ENCODE results near the gene ZBTB46. TPM values are rescaled to one million over a fixed set of nuclear protein-coding genes. Genes with fewer than 3 reads are reported as not detected.

The ZBTB46 gene
- total RNA-seq, 1 donor from 2014 or later = 20.5 TPM

DNA sequence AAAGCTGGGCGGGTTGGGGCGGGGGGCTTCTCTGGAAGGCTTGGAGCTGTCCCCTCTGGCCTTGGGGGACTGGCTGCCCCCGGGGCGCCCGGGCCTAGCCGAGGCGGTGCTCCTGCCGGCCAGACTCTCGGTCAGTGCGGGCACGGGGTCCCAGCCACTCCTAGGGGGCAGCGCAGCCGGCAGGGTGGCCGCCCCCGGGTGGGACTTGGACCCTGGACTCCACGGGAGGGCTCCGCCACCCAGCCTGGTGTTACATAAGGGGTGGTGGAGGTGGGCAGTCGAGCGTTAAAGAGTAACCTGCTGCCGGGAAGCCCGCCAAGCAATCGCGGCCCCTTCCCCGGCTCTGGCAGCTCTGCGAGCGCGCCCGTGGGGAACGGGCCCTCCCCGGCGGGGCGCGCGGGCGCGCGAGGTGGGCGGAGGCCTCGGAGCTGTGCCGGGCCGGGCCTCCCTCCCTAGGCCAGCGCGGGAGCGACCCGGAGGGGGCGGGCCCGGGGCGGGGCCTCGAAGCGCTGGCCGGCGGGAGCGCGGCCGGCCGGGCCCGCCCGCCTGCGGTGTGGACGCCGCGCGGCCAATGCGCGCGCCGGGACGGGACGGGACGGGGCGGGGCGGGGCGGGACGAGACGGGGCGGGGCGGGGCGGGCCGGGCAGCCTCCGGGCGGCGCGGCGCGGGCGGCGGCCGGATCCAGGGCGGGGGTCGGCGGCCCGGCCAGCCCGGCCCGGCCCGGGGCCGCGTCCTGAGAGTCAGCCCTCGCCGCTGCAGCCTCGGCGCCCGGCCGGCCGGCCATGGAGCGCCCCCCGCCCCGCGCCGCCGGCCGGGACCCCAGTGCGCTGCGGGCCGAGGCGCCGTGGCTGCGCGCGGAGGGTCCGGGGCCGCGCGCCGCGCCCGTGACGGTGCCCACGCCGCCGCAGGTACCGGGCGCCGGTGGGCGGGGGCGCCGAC lies 91.7 kb downstream of the ZBTB46 start, which contains the start of gene SLC2A4RG:
Gene SLC2A4RG, plus strand, starts transcription at position 647 of the 940 bp plus-strand sequence. Its CDS starts 137 bp downstream, at position 784.
- TF ChIP-seq CTCF (IDR thresholded peaks at IDR 0.05) = no peak
- Mint-ChIP-seq H3K27ac (ENCODE audit: unreplicated experiment) (peak within 1 kb of the TSS; percentile 59), H3K36me3 (ENCODE audit: unreplicated experiment) (peaks cover 5% of the 10 kb centered on the region), H3K4me1 (ENCODE audit: unreplicated experiment) (no peaks in the 10 kb centered on the region), H3K4me3 (ENCODE audit: unreplicated experiment) (peak within 1 kb of the TSS; percentile 74), H3K27me3 (ENCODE audit: unreplicated experiment) (no peaks in the 10 kb centered on the region), H3K9me3 (ENCODE audit: unreplicated experiment) (no peaks in the 10 kb centered on the region)
- peak; percentile 90 for DNase-seq (ENCODE audit: extremely low spot score, unreplicated experiment)

DNA sequence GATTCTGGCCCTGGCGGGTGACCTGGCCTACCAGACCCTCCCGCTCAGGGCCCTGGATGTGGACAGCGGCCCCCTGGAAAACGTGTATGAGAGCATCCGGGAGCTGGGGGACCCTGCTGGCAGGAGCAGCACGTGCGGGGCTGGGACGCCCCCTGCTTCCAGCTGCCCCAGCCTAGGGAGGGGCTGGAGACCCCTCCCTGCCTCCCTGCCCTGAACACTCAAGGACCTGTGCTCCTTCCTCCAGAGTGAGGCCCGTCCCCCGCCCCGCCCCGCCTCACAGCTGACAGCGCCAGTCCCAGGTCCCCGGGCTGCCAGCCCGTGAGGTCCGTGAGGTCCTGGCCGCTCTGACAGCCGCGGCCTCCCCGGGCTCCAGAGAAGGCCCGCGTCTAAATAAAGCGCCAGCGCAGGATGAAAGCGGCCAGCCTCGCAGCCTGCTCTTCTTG lies 92.4 kb downstream of the ZBTB46 start:
- H3K4me3 Mint-ChIP-seq (ENCODE audit: unreplicated experiment) = no peak overlapping the region
- no peak overlapping the region for H3K27ac Mint-ChIP-seq (ENCODE audit: unreplicated experiment)
- no peaks in the 10 kb centered on the region for H3K27me3 Mint-ChIP-seq (ENCODE audit: unreplicated experiment)
- H3K9me3 Mint-ChIP-seq (ENCODE audit: unreplicated experiment) = no peaks in the 10 kb centered on the region
- peaks cover 5% of the 10 kb centered on the region for H3K36me3 Mint-ChIP-seq (ENCODE audit: unreplicated experiment)
- no peaks in the 10 kb centered on the region for H3K4me1 Mint-ChIP-seq (ENCODE audit: unreplicated experiment)
- TF ChIP-seq CTCF (IDR thresholded peaks at IDR 0.05) = no peak
- no peak for DNase-seq (ENCODE audit: extremely low spot score, unreplicated experiment)

DNA sequence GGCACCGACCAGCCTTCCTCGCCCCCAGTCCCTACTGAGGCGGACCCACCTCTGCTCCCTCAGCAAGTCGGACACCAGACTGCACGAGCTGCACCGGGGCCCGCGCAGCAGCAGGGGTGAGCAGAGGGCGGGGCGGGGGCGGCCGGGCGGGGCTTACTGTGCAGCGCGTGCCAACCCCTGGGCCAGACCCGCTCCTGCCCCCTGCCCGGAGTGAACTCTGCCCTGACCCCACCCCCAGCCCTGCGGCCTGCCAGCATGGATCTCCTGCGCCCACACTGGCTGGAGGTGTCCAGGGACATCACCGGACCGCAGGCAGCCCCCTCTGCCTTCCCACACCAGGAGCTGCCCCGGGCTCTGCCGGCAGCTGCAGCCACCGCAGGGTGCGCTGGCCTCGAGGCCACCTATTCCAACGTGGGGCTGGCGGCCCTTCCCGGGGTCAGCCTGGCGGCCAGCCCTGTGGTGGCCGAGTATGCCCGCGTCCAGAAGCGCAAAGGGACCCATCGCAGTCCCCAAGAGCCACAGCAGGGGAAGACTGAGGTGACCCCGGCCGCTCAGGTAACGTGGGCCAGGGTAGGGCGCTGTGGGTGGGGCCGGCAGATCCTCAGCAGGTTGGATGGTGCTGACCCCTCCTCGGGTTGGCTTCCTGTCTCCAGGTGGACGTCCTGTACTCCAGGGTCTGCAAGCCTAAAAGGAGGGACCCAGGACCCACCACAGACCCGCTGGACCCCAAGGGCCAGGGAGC lies 92.9 kb downstream of the ZBTB46 start:
- Mint-ChIP-seq H3K27me3 (ENCODE audit: unreplicated experiment) (no peaks in the 10 kb centered on the region), H3K36me3 (ENCODE audit: unreplicated experiment) (peaks cover 7% of the 10 kb centered on the region), H3K9me3 (ENCODE audit: unreplicated experiment) (no peaks in the 10 kb centered on the region), H3K4me3 (ENCODE audit: unreplicated experiment) (no peak overlapping the region), H3K4me1 (ENCODE audit: unreplicated experiment) (no peaks in the 10 kb centered on the region), H3K27ac (ENCODE audit: unreplicated experiment) (no peak overlapping the region)
- no peak for DNase-seq (ENCODE audit: extremely low spot score, unreplicated experiment)
- no peak for TF ChIP-seq CTCF (IDR thresholded peaks at IDR 0.05)

- Mint-ChIP-seq H3K4me3 (ENCODE audit: unreplicated experiment) (no peak overlapping the region), H3K4me1 (ENCODE audit: unreplicated experiment) (no peaks in the 10 kb centered on the region), H3K27me3 (ENCODE audit: unreplicated experiment) (no peaks in the 10 kb centered on the region), H3K36me3 (ENCODE audit: unreplicated experiment) (peaks cover 7% of the 10 kb centered on the region), H3K27ac (ENCODE audit: unreplicated experiment) (no peak overlapping the region), H3K9me3 (ENCODE audit: unreplicated experiment) (no peaks in the 10 kb centered on the region)
- DNase-seq (ENCODE audit: extremely low spot score, unreplicated experiment) = no peak
- no peak for TF ChIP-seq CTCF (IDR thresholded peaks at IDR 0.05)
Measured at GRCh38 chr20:63737695-63737944, 93.4 kb downstream of the ZBTB46 start.
